HG03575 (cell line): Measurements from ENCODE around the gene RNF20.
"Not testable (repeated sequence)": the region's sequence is repeated elsewhere in the genome, so short reads cannot be mapped to it uniquely, and the experiment has no call there.

ENCODE experiments used
- ATAC-seq: cut with Tn5 transposase; IDR thresholded peaks from one replicate; pipeline ENCODE4 v1.9.1; 2021; ENCODE audit not compliant: unreplicated experiment, insufficient number of reproducible peaks, low FRiP score; ENCODE audit errors: extremely low read depth

Gene RNF20

GRCh38 chr9:101527066-101527465 lies 6.6 kb upstream of the RNF20 start:
- ATAC-seq = no peak

GRCh38 chr9:101528015-101528414 lies 5.6 kb upstream of the RNF20 start:
- no peak for ATAC-seq

- peak; percentile 27 for ATAC-seq
These were observed 3.5 kb upstream of the RNF20 start for GRCh38 chr9:101530076-101530711.

GRCh38 chr9:101536351-101536750 lies 2.7 kb downstream of the RNF20 start:
- ATAC-seq = no peak

DNA sequence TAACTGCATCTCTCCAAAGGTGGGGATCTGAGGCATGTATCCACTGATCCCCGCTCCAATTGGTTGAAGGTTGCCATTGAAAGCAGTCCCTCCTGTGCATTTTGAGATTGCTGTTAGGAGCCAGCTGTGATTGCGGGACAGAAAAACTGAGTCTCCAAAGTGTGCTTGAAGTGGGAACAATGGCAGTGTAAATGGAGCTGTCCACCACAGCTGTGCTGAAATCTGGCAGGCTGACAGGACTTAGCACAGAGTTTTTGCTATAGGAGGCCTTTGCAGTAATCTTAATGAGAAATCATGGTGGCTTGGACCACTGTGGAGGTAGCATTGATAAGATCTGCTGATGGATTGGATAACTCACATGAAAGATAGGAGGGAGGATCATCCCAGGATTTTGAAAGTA lies 3.3 kb downstream of the RNF20 start:
- no peak for ATAC-seq

DNA sequence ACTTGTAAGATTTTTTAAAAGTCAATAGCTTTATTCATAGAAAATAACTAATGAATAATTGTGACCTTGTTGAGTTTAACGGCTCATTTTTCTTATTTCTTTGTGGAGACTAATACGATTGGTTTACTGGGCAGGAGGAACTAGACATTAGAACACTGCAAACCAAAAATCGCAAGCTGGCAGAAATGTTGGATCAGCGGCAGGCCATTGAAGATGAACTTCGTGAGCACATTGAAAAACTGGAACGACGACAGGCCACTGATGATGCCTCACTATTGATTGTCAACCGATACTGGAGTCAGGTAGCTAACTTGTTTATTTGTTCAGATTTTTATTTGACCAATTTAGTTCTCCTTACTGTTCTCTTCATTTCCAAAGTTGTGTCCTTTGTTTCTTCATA lies 6.4 kb downstream of the RNF20 start:
- ATAC-seq = no peak

- no peak for ATAC-seq
These were observed 9.6 kb downstream of the RNF20 start for GRCh38 chr9:101543098-101543735.

DNA sequence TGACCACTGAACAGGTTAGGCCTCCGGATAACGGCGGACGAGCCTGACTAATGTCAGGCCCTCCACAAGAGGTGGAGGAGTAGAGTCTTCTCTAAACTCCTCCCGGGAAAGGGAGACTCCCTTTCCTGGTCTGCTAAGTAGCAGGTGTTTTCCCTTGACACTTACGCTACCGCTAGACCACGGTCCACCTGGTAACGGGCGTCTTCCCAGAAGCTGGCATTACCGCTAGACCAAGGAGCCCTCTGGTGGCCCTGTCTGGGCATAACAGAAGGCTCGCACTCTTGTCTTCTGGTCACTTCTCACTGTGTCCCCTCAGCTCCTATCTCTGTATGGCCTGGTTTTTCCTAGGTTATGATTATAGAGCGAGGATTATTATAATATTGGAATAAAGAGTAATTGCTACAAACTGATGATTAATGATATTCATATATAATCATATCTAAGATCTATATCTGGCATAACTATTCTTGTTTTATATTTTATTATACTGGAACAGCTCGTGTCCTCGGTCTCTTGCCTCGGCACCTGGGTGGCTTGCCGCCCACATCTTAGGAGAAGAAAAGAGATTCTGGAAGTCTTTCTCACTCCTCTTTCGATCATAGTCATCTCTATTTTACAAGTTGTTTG lies 15.9 kb downstream of the RNF20 start:
- not testable (repeated sequence) for ATAC-seq

DNA sequence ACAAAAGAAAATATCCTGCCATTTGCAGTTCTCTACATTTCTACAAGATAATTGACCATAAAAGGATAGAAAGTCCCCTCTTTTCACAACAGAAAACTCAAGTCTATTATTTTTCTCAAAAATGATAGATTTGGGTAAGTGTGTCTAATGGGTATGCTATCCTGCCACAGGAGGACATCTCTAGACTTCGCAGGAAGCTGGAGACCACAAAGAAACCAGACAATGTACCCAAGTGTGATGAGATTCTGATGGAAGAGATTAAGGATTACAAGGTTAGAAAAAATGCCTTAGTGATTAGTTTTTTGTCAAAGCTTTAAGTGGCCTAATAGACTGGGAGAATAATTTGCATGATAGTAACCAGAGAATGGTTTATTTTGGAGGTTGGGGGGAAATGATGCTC lies 28.1 kb downstream of the RNF20 start:
- ATAC-seq = no peak

DNA sequence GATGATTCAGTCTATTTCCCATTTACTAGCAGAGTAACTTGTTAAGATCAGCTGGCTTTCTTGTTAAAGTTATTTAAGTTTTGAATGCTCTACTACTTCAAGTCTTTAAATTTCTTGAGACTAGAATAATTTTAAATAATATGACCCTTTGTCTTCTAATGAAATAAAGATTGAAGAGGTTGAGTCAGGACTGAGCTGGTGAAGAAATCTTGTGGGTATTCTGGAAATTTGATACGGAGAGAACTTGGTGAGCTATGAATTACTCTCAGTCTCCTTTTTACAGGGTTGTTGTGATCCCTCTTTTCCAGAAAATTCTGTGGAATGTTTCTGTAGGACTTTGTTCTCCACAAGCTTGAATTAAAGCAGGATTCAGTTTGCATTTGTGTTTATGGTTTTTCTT lies 29.3 kb downstream of the RNF20 start:
- no peak for ATAC-seq

DNA sequence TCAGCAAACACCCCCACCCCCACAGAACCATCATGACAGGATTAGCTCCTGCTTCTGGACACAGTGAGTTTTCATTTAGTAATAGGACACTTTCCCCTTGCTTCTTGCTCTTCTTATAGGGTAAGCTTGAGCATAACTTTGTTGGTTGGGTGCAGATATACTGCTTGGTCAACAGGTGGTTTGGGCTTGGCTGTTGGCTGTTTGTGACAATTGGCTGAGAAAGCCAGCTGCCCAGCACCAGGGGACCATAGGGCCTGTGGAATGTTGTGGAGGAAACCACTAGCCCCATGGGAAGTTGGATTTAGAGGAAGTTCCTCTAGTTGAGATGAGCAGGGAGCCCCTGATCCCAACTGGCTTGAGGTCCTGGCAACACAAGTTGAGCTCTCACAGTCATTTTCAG lies 30.6 kb downstream of the RNF20 start:
- no peak for ATAC-seq

DNA sequence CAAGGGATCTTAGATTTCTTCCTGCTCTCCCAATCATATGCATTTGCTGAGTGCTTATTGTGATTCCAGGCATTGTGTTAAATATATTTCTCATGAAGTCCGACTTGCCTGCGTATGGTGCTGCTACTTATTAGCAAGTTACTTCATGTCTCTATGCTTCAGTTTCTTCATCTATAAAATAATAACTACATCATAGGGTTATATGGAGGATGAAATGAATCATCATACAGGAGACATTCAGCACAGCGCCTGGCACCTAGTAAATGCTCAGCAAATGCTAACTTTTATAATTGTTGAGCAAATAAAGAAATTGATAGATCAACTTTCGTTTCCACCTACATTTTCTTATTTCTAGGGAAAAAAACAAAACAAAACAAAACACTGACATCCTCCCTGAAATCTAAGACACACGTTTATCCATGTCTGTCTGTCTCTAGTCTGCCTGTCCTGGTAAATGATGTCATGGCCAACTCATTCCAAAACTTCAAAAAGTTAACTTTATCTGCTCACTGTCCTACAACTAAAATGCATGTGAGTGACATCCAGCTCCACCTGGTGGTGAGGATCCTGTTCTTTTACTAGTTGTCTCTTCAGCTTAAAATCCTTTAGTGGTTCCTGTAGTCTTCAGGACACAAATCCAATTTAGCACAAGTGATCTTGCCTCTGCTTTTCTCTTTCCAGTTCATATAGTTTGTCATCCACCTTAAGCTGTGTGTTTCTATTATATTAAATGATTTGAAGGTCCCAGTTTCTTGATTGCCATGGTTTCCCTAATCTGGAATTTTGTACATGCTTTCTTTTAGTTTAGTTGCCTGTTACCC lies 33.5 kb downstream of the RNF20 start:
- ATAC-seq = no peak

DNA sequence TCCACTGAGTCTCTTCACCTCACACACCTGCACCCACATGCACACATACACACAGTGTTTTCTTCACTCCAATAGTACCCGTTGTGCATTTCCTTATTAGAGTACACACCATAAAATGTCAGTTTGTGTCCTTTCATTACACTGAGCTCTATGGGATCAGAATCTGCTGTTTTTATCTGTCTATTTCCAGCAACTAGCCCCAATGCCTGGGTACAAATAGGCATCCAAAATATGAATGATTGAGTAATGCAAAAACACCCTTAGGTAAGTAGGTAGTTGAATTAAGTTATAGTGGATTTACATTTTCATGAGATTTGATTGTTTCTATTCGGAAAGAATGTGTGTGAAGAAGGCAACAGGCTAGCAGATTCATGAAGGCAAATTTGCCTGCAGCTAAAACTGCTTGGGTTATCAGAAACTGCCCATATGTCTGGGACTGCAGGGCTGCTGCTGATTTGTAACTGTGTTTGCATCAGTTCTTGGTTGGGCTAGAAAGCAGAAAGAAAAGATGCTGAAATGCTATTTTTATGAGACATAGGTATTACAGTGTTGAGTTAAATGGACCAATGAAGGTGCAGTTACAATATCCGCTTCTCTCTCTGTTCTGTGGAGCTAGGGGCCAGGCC lies 34.2 kb downstream of the RNF20 start:
- ATAC-seq = no peak

GRCh38 chr9:101569741-101570501 lies 36.3 kb downstream of the RNF20 start:
- ATAC-seq = no peak

GRCh38 chr9:101571114-101571513 lies 37.5 kb downstream of the RNF20 start:
- no peak for ATAC-seq

DNA sequence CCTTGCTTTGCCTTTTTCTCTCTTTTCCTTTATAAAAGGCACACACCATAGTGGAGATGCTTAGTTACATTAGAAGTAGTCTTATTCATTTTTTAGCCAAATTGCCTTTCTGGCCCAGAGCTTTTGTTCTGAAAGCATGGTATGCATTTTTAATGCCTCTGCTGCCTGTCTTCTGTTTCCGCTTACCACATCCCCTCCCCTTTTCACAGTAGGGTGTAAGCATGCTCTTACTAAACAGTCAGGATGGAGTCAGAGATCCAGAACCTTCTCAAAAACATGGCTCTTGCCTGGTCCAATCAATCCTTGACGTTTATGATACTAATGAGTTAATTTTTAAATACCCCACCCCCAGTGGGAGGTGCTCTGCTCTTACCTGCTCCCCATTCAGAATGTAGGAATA lies 38.7 kb downstream of the RNF20 start:
- no peak for ATAC-seq

DNA sequence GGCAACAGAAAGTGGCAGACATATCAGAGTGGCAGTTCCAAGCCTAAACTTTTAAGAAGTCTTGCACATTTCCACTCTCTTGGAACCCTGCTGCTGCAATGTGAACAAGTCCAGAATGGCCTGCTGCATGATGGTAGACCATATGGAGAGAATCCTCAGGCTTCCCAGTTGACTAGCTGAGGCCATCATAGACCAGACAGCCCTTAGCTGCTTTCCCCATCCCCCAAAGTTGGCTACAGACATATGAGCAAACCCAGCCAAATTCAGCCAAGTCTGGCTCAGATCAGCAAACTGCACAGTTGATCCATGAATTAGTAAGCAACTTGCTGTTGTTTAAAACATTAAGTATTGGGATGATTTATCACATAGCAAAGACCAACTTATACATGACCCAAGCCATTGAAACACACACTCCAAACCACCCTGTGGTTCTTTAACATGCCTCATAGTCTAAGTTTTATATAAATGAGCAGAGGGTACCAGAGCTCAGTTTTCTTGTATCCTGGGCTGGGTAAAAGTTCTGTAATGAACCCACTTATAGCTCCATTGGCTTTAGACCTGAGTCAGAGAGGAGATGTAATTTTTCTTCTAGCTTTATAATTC lies 41.2 kb downstream of the RNF20 start:
- no peak for ATAC-seq

GRCh38 chr9:101578378-101578777 lies 44.7 kb downstream of the RNF20 start:
- no peak for ATAC-seq
